NOMO-1 (cell line): Measurements from ENCODE around the gene RERE.
"Not testable (repeated sequence)": the region's sequence is repeated elsewhere in the genome, so short reads cannot be mapped to it uniquely, and the experiment has no call there.

Experiments
- DNase-seq, 2 experiments: peaks; one replicate each; lab custom pipeline; 2025; ENCODE audit not compliant: unreplicated experiment in 2 of 2; lab: John Stamatoyannopoulos, UW

The RERE gene

GRCh38 chr1:8809342-8809736 is 8.1 kb downstream of the RERE start:
- no peak for DNase-seq

- no peak for DNase-seq
Observed at GRCh38 chr1:8807004-8807403, 10.4 kb downstream of the RERE start.

DNA sequence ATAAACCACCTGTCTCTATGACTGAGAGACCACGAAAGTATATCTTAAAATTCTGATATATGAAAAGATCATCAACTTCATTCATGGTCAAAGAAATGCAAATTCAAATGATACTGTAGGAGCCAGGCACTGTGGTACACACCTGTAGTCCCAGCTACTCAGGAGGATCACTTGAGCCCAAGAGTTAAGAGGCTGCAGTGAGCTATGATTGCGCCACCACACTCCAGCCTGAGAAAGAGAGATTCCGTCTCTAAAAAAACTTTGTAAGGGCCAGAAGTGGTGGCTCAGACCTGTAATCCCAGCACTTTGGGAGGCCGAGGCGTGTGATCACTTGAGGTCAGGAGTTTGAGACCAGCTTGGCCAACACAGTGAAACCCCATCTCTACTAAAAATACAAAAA is 17.0 kb downstream of the RERE start:
- no peak for DNase-seq

- no peak for DNase-seq
Observed at GRCh38 chr1:8797216-8797615, 20.2 kb downstream of the RERE start.

- no peak for DNase-seq
Observed at GRCh38 chr1:8796812-8797211, 20.6 kb downstream of the RERE start.

DNA sequence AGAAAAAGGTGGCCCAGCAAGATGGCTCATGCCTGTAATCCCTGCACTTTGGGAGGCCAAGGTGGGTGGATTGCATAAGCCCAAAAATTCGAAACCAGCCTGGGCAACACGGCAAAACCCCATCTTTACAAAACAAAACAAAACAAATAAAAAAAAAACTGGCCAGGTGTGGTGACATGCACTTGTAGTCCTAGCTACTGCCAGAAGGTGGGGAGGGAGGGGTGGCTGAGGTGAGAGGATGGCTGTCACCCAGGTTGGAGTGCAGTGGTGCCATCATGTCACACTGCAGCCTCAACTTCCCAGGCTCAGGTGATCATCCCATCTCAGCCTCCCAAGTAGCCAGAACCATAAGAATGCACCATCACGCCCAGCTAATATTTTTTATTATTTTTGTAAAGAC is 22.8 kb downstream of the RERE start:
- DNase-seq = no peak

DNA sequence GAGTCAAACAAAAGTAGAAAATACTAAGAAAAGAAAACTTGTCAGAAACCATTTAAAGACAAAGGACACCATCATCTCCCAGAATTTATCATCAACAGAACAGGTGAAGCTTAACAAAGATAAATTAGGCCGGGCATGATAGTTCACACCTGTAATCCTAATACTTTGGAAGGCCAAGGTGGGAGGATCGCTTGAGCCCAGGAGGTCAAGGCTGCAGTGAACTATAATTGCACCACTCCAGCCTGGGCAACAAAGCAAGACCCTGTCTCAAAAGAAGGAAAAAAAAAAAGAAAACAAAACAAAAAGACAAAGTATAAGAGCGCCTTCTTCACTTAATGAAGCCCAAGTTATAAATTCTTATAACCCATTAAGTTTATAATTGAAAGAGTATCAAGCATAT is 25.6 kb downstream of the RERE start:
- no peak for DNase-seq

DNA sequence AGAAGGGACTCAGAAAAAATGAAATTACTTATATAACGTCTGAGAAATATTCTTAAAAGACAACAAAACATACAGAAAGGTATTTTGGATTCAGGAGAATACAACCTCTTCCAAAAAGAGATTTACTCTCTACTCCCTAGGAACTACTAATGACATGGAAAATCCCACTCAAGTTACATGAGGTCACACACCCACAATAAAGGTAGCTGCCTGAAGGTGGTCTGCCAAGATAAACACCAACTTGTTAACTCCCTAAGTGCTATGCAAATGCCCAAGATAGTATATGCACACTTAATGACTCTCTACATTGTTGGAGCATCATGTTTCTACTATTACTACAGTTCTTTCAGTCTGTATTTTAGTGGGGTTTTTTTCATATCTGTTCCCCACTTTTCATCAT is 26.5 kb downstream of the RERE start:
- DNase-seq = no peak

DNA sequence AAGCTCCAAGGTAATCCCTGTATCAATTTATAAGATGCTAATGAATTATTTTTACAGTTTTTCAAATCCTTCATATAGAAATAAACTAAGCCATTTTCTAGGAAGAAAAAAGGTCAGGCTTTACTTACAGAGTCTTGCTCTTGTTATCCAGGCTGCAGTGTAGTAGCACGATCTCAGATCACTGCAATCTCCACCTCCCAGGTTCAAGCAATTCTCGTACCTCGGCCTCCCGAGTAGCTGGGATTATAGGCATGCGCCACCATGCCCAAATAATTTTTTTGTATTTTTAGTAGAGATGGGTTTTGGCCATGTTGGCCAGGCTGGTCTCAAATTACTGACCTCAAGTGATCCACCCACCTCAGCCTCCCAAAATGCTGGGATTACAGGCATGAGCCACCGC is 27.0 kb downstream of the RERE start:
- DNase-seq = no peak

DNA sequence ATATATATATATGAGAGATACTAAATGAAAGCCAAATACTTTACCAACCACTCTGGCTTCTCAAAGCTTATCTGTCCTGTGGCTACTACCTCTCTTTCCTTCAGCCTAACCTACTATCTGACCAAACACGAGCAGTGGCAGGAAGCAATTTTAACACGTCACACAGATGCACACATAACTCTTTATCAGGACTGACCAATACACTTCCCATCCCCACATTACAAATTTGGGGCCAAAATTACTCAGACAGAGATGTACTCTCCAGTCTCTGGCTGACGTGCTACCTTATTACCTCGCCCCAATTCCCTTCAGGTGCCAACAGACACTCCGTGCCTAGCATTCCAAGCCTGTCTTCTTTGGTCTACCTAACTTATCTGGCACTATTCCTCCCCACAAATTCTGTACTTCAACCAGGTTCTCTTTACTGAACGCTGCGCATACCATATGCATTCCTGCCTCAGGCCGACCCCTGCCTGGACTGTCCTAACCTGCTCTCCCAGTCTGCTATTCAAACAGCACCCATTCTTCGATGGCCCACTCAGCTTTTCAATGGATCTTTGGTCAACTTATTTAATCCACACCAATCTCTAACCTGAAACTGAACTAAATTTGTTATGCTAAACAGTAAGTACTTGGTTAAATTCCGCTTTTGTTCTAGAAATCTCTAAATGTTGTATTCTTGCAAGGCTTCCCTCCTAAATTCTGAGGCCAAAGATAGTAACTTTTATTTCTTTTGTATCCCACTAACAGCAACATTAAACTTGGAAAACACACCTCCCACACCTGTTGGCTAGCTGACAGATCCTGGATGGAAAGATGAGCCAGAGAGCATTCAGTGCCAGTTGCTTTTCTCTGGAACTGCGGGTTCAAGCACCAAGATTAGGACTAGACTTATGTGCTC is 27.9 kb downstream of the RERE start:
- no peak for DNase-seq

GRCh38 chr1:8787218-8787617 is 30.2 kb downstream of the RERE start:
- DNase-seq = no peak

DNA sequence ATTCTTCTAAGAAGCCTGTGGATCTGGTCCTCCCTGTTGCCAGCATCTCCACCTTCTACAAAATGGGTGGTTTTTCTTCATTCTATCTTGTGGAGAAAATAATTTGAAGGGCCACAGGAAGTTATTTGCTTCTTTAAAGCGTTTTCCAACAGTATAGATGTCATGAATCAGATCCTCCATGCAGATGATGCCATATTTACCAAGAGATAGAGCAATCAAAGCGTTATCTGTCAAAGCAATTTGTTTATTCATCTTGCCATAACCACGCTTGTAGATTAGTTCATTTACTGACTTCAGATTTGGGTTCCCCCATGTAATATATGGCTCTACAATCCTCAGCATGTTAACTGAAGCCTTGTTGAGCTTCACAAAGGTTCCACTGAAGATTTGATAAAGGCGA is 31.2 kb downstream of the RERE start:
- not testable (repeated sequence) for DNase-seq

DNA sequence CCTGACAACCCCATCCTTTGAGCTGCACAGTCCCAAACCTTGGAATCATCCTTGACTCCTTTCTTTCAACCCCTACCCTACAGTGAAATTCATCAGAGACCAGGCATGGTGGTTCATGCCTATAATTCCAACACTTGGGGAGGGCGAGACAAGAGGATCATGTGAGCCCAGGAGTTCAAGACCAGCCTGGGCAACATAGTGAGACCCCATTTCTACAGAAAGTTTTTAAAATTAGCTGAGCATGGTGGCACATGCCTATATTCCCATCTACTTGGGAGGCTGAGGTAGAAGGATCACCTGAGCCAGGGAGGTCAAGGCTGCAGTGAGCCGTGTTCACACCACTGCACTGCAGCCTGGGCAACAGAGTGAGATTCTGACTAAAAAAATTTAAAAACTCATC is 34.5 kb downstream of the RERE start:
- DNase-seq = no peak

- no peak for DNase-seq
Observed at GRCh38 chr1:8782001-8782620, 35.3 kb downstream of the RERE start.

- DNase-seq = no peak
Observed at GRCh38 chr1:8780405-8780804, 37.0 kb downstream of the RERE start.

DNA sequence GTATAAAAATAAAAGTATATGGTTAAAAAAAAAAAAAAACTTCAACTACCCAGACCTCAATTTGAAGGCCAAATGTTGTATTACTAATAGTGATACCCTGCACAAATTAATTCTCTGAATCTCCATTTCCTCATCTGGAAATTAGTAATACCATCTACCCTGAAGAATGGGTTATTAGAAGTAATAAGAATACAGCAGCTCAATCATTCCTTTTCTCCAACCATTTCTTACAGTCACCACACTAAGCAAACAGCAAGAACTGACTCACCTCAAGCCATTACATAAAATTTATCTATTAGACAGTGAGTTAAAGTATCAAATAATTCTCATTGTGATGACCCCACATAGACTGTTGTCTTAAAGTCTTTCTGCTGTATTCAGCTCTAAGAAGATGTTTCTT is 39.6 kb downstream of the RERE start:
- DNase-seq = no peak

GRCh38 chr1:8776104-8776503 is 41.3 kb downstream of the RERE start:
- no peak for DNase-seq

- DNase-seq = no peak
Observed at GRCh38 chr1:8767006-8767405, 50.4 kb downstream of the RERE start.

DNA sequence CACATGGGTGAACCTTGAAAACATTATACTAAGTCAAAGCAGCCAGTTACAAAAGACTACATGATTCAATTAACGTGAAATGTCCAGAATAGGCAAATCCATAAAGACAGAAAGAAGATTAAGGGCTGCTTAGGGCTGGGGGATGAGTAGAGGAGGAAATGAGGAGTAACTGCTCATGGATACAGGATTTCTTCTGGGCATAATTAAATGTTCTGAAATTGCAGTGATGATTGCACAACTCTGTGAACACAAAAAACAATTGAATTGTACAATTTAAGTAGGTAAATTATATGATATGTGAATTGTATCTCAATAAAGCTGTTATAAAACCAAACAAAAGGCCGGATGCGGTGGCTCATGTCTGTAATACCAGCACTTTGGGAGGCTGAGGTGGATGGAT is 52.2 kb downstream of the RERE start:
- DNase-seq = no peak

DNA sequence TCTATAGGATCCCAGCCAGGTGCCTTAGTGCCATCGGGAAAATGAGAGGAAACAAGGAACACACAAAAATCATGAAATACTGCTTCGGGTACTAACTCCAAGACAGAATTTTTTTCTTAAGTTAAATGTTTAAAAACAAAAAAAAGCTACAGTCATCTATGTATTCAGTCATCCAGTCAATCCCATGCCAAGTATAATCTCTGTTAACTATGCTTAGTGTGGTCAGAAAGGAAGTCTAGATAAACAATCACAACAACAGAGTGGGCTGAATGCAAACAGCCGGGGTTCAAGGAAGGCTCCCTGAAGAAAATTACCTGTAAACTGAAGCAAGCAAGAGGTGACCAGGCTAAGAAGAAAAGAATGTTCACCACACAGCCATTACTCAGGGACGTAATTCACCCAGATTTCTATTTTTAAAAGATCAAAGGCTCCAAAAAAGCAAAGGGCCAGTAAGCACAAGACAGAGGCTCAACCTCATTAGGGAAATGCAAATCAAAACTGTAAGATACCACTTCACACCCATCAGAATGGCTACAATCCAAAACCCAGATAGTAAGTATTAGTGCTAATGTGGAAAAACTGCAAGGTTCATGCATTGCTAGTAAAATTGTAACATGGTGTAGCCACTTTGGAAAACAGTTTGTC is 53.0 kb downstream of the RERE start:
- no peak for DNase-seq

GRCh38 chr1:8763888-8764287 is 53.6 kb downstream of the RERE start:
- no peak for DNase-seq

- DNase-seq = no peak
Observed at GRCh38 chr1:8754993-8755392, 62.4 kb downstream of the RERE start.
